ENCODE data around the gene MTERF4.

- TF ChIP-seq POLR2AphosphoS5 (IDR thresholded peaks at IDR 0.05) = no peak
- TF ChIP-seq, protein P1, sequence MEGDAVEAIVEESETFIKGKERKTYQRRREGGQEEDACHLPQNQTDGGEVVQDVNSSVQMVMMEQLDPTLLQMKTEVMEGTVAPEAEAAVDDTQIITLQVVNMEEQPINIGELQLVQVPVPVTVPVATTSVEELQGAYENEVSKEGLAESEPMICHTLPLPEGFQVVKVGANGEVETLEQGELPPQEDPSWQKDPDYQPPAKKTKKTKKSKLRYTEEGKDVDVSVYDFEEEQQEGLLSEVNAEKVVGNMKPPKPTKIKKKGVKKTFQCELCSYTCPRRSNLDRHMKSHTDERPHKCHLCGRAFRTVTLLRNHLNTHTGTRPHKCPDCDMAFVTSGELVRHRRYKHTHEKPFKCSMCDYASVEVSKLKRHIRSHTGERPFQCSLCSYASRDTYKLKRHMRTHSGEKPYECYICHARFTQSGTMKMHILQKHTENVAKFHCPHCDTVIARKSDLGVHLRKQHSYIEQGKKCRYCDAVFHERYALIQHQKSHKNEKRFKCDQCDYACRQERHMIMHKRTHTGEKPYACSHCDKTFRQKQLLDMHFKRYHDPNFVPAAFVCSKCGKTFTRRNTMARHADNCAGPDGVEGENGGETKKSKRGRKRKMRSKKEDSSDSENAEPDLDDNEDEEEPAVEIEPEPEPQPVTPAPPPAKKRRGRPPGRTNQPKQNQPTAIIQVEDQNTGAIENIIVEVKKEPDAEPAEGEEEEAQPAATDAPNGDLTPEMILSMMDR (IDR thresholded peaks at IDR 0.05) = no peak
Measured at GRCh38 chr2:241065355-241065803, 36.7 kb downstream of the MTERF4 start.
